Measurements from ENCODE around the gene ZNF764.

Gene ZNF764

DNA sequence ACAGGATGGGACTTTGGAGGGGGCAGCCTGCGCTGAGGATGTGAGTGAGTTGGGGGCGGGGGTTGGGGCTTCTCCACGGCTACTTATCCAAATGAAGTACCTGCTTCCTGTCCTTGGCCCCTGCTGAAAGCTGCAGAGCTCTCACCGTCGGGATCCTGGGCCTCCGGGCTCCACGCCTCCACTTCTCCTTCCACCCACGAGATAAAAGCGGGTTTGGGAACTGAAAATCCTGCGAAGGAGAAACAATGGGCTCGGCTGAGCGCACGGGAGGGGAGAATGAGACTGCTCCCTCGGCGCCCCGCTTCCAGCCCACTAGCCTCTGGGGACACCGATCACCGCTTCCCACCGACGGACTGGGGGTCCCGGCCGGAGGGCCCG lies 26.8 kb upstream of the ZNF764 start:
- Histone ChIP-seq H3K27me3 (ENCODE audit: insufficient read depth, low read length) (no peaks in the 10 kb centered on the region), H2AFZ (ENCODE audit: low read length) (no peak overlapping the region), H4K20me1 (ENCODE audit: insufficient read depth, low read length) (no peaks in the 10 kb centered on the region), H3K4me3 (ENCODE audit: low read depth, low read length, poor library complexity, severe bottlenecking) (peak overlapping the region; percentile 57), H3K4me1 (ENCODE audit: insufficient read depth, low read length, severe bottlenecking) (peaks cover 24% of the 10 kb centered on the region), H3K9me3 (ENCODE audit: low read length) (no peaks in the 10 kb centered on the region), H3F3A (ENCODE audit: insufficient read depth, low read length) (no peaks in the 10 kb centered on the region), H3K4me2 (ENCODE audit: low read length) (peak overlapping the region; percentile 71), H3K36me3 (ENCODE audit: insufficient read depth, low read length) (peaks cover 4% of the 10 kb centered on the region; the same call in 1 of the 2 replicates), H3K79me2 (ENCODE audit: insufficient read depth, low read length) (no peaks in the 10 kb centered on the region), H3K9ac (ENCODE audit: low read length) (peak overlapping the region; percentile 59), H3K9me2 (ENCODE audit: low read depth, low read length) (no peaks in the 10 kb centered on the region), H3K27ac (ENCODE audit: low read depth, low read length, poor library complexity, severe bottlenecking) (no peak overlapping the region)
- TF ChIP-seq EZH2 (IDR thresholded peaks at IDR 0.05; ENCODE audit: borderline replicate concordance, low read length): no peak
- TF ChIP-seq, protein P1, sequence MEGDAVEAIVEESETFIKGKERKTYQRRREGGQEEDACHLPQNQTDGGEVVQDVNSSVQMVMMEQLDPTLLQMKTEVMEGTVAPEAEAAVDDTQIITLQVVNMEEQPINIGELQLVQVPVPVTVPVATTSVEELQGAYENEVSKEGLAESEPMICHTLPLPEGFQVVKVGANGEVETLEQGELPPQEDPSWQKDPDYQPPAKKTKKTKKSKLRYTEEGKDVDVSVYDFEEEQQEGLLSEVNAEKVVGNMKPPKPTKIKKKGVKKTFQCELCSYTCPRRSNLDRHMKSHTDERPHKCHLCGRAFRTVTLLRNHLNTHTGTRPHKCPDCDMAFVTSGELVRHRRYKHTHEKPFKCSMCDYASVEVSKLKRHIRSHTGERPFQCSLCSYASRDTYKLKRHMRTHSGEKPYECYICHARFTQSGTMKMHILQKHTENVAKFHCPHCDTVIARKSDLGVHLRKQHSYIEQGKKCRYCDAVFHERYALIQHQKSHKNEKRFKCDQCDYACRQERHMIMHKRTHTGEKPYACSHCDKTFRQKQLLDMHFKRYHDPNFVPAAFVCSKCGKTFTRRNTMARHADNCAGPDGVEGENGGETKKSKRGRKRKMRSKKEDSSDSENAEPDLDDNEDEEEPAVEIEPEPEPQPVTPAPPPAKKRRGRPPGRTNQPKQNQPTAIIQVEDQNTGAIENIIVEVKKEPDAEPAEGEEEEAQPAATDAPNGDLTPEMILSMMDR (IDR thresholded peaks at IDR 0.05; ENCODE audit: low read length): no peak

DNA sequence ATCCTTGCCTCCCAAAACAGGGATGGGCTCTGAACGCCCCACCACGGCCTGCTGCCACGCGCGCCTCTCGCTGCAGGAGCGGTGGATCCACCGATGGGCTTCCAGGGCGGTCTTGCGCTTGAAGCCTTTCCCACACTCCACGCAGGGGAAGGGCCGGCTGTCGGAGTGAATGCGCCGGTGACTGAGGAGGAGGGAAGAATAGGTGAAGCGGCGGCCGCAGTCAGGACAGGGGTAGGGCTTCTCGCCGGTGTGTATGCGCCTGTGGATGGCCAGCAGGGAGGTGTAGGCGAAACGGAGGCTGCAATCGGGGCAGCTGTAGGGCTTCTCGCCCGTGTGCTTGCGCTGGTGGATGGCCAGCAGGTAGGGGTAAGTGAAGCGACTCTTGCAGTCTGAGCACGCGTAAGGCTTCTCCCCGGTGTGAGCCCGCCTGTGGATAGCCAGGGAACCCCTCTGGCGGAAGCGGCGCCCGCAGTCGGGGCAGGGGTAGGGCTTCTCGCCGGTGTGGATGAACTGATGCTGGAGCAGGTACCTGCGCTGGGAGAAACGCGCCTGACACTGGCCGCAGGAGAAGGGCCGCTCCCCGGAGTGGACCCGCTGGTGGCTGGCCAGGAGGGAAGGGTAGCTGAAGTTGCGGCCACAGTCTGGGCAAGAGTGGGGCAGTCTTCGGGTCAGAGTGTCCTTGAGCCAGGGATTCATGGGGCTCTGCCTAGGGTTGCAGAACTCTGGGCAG lies 24.6 kb upstream of the ZNF764 start:
- H3K79me2 ChIP-seq (ENCODE audit: insufficient read depth, low read length): no peaks in the 10 kb centered on the region
- H3K4me2 ChIP-seq (ENCODE audit: low read length): no peak overlapping the region
- TF ChIP-seq, protein P1 (IDR thresholded peaks at IDR 0.05; ENCODE audit: low read length): no peak
- no peak for TF ChIP-seq EZH2 (IDR thresholded peaks at IDR 0.05; ENCODE audit: borderline replicate concordance, low read length)
- H2AFZ ChIP-seq (ENCODE audit: low read length): no peak overlapping the region
- no peaks in the 10 kb centered on the region for H3K27me3 ChIP-seq (ENCODE audit: insufficient read depth, low read length)
- no peaks in the 10 kb centered on the region for H3K9me2 ChIP-seq (ENCODE audit: low read depth, low read length)
- no peak overlapping the region for H3K27ac ChIP-seq (ENCODE audit: low read depth, low read length, poor library complexity, severe bottlenecking)
- H3K9ac ChIP-seq (ENCODE audit: low read length): no peak overlapping the region
- no peaks in the 10 kb centered on the region for H4K20me1 ChIP-seq (ENCODE audit: insufficient read depth, low read length)
- peaks cover 20% of the 10 kb centered on the region for H3K4me1 ChIP-seq (ENCODE audit: insufficient read depth, low read length, severe bottlenecking)
- H3F3A ChIP-seq (ENCODE audit: insufficient read depth, low read length): no peaks in the 10 kb centered on the region
- H3K36me3 ChIP-seq (ENCODE audit: insufficient read depth, low read length): peaks cover 20% of the 10 kb centered on the region; the same call in 1 of the 2 replicates
- H3K4me3 ChIP-seq (ENCODE audit: low read depth, low read length, poor library complexity, severe bottlenecking): no peak overlapping the region
- no peaks in the 10 kb centered on the region for H3K9me3 ChIP-seq (ENCODE audit: low read length)

DNA sequence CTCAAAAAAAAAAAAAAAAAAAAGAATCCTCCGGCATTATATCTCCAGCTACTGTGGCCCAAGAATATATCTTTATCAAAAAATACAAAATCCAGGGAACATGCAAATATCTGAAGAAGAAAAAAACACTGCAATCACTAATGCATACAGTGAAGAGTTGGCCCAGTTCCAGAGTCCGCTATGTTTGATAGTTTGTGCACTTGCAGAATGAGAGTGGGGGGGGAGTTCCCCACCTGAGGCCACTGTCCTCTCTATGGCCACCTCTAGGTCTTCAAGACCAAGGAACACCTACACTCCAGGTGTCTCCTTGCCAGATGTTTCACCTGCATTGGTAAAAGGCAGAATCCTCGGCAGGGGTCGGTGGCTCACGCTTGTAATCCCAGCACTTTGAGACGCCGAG lies 23.3 kb upstream of the ZNF764 start:
- no peaks in the 10 kb centered on the region for H3F3A ChIP-seq (ENCODE audit: insufficient read depth, low read length)
- no peak overlapping the region for H3K27ac ChIP-seq (ENCODE audit: low read depth, low read length, poor library complexity, severe bottlenecking)
- peaks cover 20% of the 10 kb centered on the region for H3K4me1 ChIP-seq (ENCODE audit: insufficient read depth, low read length, severe bottlenecking)
- H3K9ac ChIP-seq (ENCODE audit: low read length): no peak overlapping the region
- no peak overlapping the region for H2AFZ ChIP-seq (ENCODE audit: low read length)
- H3K36me3 ChIP-seq (ENCODE audit: insufficient read depth, low read length): peaks cover 24% of the 10 kb centered on the region; the same call in 1 of the 2 replicates
- no peaks in the 10 kb centered on the region for H3K27me3 ChIP-seq (ENCODE audit: insufficient read depth, low read length)
- no peak overlapping the region for H3K4me2 ChIP-seq (ENCODE audit: low read length)
- no peaks in the 10 kb centered on the region for H4K20me1 ChIP-seq (ENCODE audit: insufficient read depth, low read length)
- no peak for TF ChIP-seq EZH2 (IDR thresholded peaks at IDR 0.05; ENCODE audit: borderline replicate concordance, low read length)
- no peak overlapping the region for H3K4me3 ChIP-seq (ENCODE audit: low read depth, low read length, poor library complexity, severe bottlenecking)
- H3K9me3 ChIP-seq (ENCODE audit: low read length): no peaks in the 10 kb centered on the region
- no peaks in the 10 kb centered on the region for H3K9me2 ChIP-seq (ENCODE audit: low read depth, low read length)
- no peaks in the 10 kb centered on the region for H3K79me2 ChIP-seq (ENCODE audit: insufficient read depth, low read length)

DNA sequence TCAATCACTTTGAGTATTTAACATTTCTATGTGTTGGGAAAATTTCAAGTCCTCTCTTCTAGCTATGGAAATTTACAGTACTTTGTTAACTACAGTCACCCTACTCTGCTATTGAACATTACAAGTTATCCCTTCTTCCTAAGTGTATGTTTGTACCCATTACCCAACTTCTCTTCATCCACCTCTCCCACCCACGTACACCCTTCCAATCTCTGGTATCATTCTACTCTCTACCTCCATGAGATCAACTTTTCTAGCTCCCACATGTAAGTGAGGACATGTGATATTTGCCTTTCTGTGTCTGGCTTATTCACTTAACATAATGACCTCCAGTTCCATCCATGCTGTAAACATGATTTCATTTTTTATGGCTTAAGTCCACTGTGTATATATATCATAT lies 16.5 kb upstream of the ZNF764 start:
- no peak overlapping the region for H3K27ac ChIP-seq (ENCODE audit: low read depth, low read length, poor library complexity, severe bottlenecking)
- H3K79me2 ChIP-seq (ENCODE audit: insufficient read depth, low read length): peaks cover 23% of the 10 kb centered on the region
- peaks cover 20% of the 10 kb centered on the region; the same call in 1 of the 2 replicates for H3K36me3 ChIP-seq (ENCODE audit: insufficient read depth, low read length)
- H3F3A ChIP-seq (ENCODE audit: insufficient read depth, low read length): no peaks in the 10 kb centered on the region
- peak overlapping the region; percentile 31; the same call in 1 of the 2 replicates for H3K4me2 ChIP-seq (ENCODE audit: low read length)
- no peaks in the 10 kb centered on the region for H4K20me1 ChIP-seq (ENCODE audit: insufficient read depth, low read length)
- no peak for TF ChIP-seq EZH2 (IDR thresholded peaks at IDR 0.05; ENCODE audit: borderline replicate concordance, low read length)
- TF ChIP-seq, protein P1 (IDR thresholded peaks at IDR 0.05; ENCODE audit: low read length): no peak
- peaks cover 36% of the 10 kb centered on the region for H3K4me1 ChIP-seq (ENCODE audit: insufficient read depth, low read length, severe bottlenecking)
- no peak overlapping the region for H2AFZ ChIP-seq (ENCODE audit: low read length)
- H3K9me3 ChIP-seq (ENCODE audit: low read length): no peaks in the 10 kb centered on the region
- H3K4me3 ChIP-seq (ENCODE audit: low read depth, low read length, poor library complexity, severe bottlenecking): no peak overlapping the region
- H3K27me3 ChIP-seq (ENCODE audit: insufficient read depth, low read length): no peaks in the 10 kb centered on the region
- no peak overlapping the region; the same call in 1 of the 2 replicates for H3K9ac ChIP-seq (ENCODE audit: low read length)
- no peaks in the 10 kb centered on the region for H3K9me2 ChIP-seq (ENCODE audit: low read depth, low read length)

Measured in OCI-LY1 (cell line).